Keratinocyte (primary cell): Measurements from ENCODE around the gene SUGCT.

ENCODE experiments used
- CTCF ChIP-seq, 3 experiments: IDR thresholded peaks in 1 of 3; conservative IDR thresholded peaks in 1 of 3; optimal IDR thresholded peaks in 1 of 3; 2 replicates in 2 of 3; 3 replicates in 1 of 3; pipeline versions ENCODE3 to v1.5.1; 2011; ENCODE audit warnings: low read length in 3 of 3, mild to moderate bottlenecking in 3 of 3, moderate library complexity in 2 of 3, control low read depth in 1 of 3, inconsistent platforms in 1 of 3; ENCODE audit not compliant: insufficient read depth in 2 of 3; ENCODE audit errors: extremely low read depth in 1 of 3
- EZH2 ChIP-seq: IDR thresholded peaks from one replicate; pipeline ENCODE4 v1.6.1; 2012; ENCODE audit warnings: inconsistent platforms, mild to moderate bottlenecking, low read length, moderate library complexity

- TF ChIP-seq CTCF (optimal IDR thresholded peaks at IDR 0.05 in 1 of 3, IDR thresholded peaks at IDR 0.05 in 1 of 3, conservative IDR thresholded peaks at IDR 0.05 in 1 of 3; ENCODE audit: extremely low read depth in 1 of 3, insufficient read depth in 2 of 3, low read length in 3 of 3) (no peak), EZH2 (no peak)
Observed at GRCh38 chr7:40560672-40561071, 425.9 kb downstream of the SUGCT start.
